ENCODE results near the gene SPSB3.
"Not testable (repeated sequence)": the region's sequence is repeated elsewhere in the genome, so short reads cannot be mapped to it uniquely, and the experiment has no call there.

The SPSB3 gene

GRCh38 chr16:1734816-1735215 lies 47.6 kb downstream of the SPSB3 start:
- DNase-seq = no peak

DNA sequence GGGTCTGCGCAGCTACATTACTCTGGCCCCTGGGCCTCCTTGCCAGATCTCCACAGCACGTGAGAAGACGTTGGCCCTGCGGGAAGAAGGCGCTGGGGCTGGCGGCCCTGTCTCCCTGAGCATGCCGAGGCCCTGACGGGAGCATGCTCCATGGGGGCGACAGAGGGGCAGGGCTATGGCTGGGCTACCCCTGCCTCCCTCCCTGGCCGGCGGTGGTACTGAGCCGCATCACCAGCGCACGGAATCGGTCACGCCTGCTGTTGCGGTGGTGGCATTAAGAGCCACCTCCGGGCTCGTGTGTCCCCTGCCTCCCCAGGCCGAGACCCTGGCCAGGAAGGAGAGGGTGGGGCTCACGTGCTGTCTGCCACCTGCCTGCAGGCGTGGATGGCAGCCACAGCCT lies 48.2 kb downstream of the SPSB3 start:
- DNase-seq = no peak

DNA sequence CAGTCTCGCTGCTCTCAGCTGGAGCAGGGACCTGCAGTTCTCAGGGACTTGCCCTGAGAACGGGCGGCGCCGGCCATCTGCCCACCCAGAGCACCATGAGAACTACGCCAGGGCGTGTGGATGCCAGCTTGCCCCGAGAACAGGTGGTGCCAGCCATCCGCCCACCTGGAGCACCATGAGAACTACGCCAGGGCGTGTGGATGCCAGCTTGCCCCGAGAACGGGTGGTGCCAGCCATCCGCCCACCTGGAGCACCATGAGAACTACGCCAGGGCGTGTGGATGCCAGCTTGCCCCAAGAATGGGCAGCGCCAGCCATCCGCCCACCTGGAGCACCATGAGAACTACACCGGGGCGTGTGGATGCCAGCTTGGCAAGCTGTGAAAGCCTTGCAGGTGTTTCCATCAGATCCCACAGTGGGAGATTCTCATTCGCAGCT lies 49.8 kb downstream of the SPSB3 start:
- not testable (repeated sequence) for DNase-seq

- no peak for DNase-seq
These were observed 50.3 kb downstream of the SPSB3 start for GRCh38 chr16:1732071-1732470.

GRCh38 chr16:1731603-1732002 lies 50.8 kb downstream of the SPSB3 start:
- no peak for DNase-seq

GRCh38 chr16:1731073-1731472 lies 51.3 kb downstream of the SPSB3 start:
- no peak for DNase-seq

DNA sequence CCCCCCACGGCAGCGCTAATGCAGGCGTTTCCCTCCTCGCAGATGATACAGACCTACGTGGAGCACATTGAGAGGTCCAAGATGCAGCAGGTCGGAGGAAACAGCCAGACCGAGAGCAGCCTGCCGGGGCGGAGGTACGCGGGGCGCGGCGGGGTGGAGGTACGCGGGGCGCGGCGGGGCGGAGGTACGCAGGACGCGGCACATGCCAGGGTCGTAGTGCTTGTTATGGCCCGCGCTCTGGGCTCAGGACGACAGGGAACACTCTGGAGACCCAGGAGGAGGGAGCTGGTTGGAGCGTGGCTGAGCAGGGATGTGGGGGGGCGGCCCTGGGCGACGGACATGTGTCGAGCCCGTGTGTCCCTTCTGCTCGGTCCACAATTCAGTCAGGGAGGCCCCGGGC lies 52.9 kb downstream of the SPSB3 start:
- no peak for DNase-seq

DNA sequence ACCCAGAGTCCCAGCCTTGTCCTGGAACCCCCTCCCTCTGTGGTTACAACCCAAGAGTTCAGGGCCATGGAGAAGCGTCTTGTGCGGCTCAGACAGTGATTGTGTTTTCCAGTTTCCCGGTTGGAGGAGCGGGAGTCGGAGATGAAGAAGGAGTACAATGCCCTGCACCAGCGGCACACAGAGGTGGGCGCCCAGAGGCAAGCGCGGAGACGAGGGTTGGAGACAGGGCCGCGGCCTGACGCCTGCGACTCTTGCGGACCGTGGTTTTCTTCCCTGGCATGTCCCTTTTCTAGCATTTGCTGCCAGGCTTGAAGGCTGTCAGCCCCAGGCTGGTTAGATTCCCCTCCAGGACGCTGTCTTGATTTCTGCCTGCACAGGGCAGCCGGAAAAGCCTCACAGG lies 53.3 kb downstream of the SPSB3 start:
- DNase-seq = no peak

DNA sequence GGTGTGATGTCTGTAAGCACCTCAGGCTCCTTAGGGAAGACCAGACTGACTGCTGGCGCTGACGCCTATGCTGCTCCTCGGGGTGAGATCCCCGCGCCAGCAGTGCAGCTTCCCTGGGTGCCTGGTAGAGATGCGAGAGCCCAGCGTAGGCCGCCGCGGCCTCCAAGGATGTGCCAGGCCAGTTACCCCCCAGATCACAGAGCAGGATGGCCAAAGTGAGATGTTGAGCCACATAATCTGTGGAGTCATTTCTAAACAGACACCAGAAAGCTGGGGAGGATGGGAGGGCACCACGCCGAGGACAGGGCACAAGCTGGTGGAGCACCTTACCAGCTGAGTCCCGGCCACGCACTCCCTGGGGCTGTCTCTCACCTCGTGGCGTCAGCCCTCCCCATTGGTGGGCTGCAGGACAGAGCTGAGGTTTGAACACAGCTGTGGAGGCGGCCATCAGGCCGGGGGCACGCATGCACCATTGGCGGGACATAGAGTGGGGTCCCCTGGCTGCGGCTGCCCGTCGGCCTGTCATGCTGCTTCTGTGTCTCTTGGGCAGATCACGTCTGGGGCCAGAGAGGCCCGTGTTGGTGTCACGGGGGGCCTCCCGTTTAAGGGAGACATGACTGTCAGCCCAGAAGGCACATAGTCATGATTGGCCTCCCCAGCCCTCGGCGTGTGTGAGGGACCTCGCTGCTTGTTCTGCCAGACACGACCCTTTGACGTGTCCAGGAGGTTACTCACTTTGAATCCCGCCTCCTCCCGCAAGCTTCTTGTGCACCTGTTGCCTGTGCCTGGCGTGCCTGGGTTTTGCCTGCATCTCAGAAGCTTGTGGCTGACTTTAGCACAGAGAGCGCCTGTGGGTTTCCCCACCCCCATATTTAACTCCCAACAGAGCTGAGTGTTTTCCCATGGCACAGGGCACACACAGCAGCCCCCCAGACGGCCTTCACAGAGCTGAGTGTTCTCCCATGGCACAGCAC lies 54.4 kb downstream of the SPSB3 start:
- DNase-seq = no peak

All from SW 1271 (cell line).